Frontal cortex (tissue), 4 donors: ENCODE data around the gene EGLN3. TPM values are rescaled to one million over a fixed set of nuclear protein-coding genes. Genes with fewer than 3 reads are reported as not detected.
"Not testable (repeated sequence)": the region's sequence is repeated elsewhere in the genome, so short reads cannot be mapped to it uniquely, and the experiment has no call there.

Experiments used
- DNase-seq, 2 donors: peaks; one replicate each; pipeline ENCODE4 v3.0.0; 2012; ENCODE audit warnings: low spot score in 2 of 2
- FAIRE-seq: peaks from 2 replicates; lab custom pipeline; 2012; peaks lifted over from hg19 to GRCh38; lab: Jason Lieb, UNC
- total RNA-seq: library from RNA; depleted of rRNA; stranded (reverse); fragments of >200 nt; gene quantifications from one replicate; pipeline ENCODE4 v1.2.3, GENCODE V29; 2014
- donor health status: control.
- donor health status: control.
- donor health status: control.

EGLN3 gene
- total RNA-seq: 9.0 TPM

- FAIRE-seq (no peak), DNase-seq (peak; percentile 89 to 92)
Observed at GRCh38 chr14:33950320-33951182, at the start of gene EGLN3. Gene EGLN3 (minus strand): TSS chr14:33951074. CDS start chr14:33950752, 322 bp downstream.

- FAIRE-seq (no peak), DNase-seq (no peak)
Observed at GRCh38 chr14:34000396-34000795, 49.5 kb upstream of the EGLN3 start.

- DNase-seq (no peak), FAIRE-seq (no peak)
Observed at GRCh38 chr14:33999771-34000291, 49.0 kb upstream of the EGLN3 start.

GRCh38 chr14:33997611-33998010, 46.7 kb upstream of the EGLN3 start:
- DNase-seq (no peak), FAIRE-seq (no peak)

GRCh38 chr14:33996462-33996861, 45.6 kb upstream of the EGLN3 start:
- no peak for FAIRE-seq
- no peak for DNase-seq

- FAIRE-seq (no peak), DNase-seq (no peak)
Observed at GRCh38 chr14:33993246-33993645, 42.4 kb upstream of the EGLN3 start.

GRCh38 chr14:33992274-33993007, 41.6 kb upstream of the EGLN3 start:
- no peak for DNase-seq
- FAIRE-seq: no peak

GRCh38 chr14:33990790-33991189, 39.9 kb upstream of the EGLN3 start:
- DNase-seq (no peak), FAIRE-seq (no peak)

- FAIRE-seq (no peak), DNase-seq (no peak)
Observed at GRCh38 chr14:33987565-33988080, 36.7 kb upstream of the EGLN3 start.

GRCh38 chr14:33986804-33987203, 35.9 kb upstream of the EGLN3 start:
- DNase-seq: no peak
- no peak for FAIRE-seq

GRCh38 chr14:33985242-33985641, 34.4 kb upstream of the EGLN3 start:
- DNase-seq (no peak), FAIRE-seq (no peak)

GRCh38 chr14:33979613-33980276, 28.9 kb upstream of the EGLN3 start:
- FAIRE-seq: no peak
- DNase-seq: no peak

- DNase-seq (no peak), FAIRE-seq (no peak)
Observed at GRCh38 chr14:33978892-33979612, 28.2 kb upstream of the EGLN3 start.

GRCh38 chr14:33972583-33973081, 21.8 kb upstream of the EGLN3 start:
- DNase-seq (no peak), FAIRE-seq (no peak)

- DNase-seq: not testable (repeated sequence)
Observed at GRCh38 chr14:33969846-33970245, 19.0 kb upstream of the EGLN3 start.

GRCh38 chr14:33968722-33969121, 17.8 kb upstream of the EGLN3 start:
- no peak for FAIRE-seq

More at GRCh38 chr14:33969846-33970245, 19.0 kb upstream of the EGLN3 start:
- FAIRE-seq: not testable (repeated sequence)

GRCh38 chr14:33967138-33967537, 16.3 kb upstream of the EGLN3 start:
- FAIRE-seq: no peak

More at GRCh38 chr14:33968722-33969121, 17.8 kb upstream of the EGLN3 start:
- no peak for DNase-seq

GRCh38 chr14:33966276-33966675, 15.4 kb upstream of the EGLN3 start:
- DNase-seq (no peak), FAIRE-seq (no peak)

More at GRCh38 chr14:33967138-33967537, 16.3 kb upstream of the EGLN3 start:
- DNase-seq: no peak
